NOMO-1 treated with DMSO at 0.1 percent for 48 hours (cell line): ENCODE data around the gene TTLL5.
"Not testable (repeated sequence)": the region's sequence is repeated elsewhere in the genome, so short reads cannot be mapped to it uniquely, and the experiment has no call there.

Source experiments
- DNase-seq: peaks from one replicate; lab custom pipeline; 2025; ENCODE audit not compliant: unreplicated experiment; lab: John Stamatoyannopoulos, UW

TTLL5 gene

GRCh38 chr14:75826599-75826998 is 165.6 kb downstream of the TTLL5 start:
- no peak for DNase-seq

GRCh38 chr14:75827331-75827730 is 166.3 kb downstream of the TTLL5 start:
- DNase-seq: no peak

DNA sequence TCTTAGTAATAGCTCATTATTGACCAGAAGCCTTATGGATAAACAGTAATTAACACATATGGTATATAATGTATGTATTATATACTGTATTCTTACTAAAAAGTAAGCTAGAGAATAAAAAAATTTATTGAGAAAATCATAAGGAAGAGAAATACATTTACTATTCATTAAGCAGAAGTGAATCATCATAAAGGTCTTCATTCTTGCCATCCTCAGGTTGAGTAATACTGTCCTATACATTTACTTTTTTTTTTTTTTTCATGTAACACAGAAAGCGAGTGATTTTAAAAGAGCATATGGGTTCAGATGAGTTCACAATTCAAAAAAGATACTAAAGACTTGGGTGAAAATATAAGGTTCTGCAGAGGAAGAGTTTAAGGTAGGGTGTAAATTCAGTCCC is 168.3 kb downstream of the TTLL5 start:
- DNase-seq: no peak

DNA sequence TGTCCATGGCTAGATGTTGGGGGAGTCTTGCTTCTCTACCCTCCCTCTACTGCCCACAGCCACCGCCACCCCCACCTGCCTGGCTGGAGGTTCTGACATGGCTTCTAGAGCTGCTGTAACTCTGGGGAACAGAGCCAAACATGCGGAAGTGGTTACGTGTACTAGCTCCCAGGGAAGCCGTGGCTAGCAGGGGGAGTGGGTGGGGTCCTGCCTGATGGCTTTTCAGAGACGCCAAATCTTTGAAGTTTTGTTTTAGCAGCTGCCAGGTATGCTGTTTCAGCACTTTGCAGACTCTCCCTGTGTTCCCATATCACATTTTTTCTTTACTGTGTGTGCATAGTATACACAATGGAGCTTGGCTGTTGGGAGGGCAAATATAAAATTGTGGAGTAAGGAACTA is 170.4 kb downstream of the TTLL5 start:
- peak; percentile 37 for DNase-seq

GRCh38 chr14:75831952-75832351 is 170.9 kb downstream of the TTLL5 start:
- no peak for DNase-seq

GRCh38 chr14:75832621-75833297 is 171.7 kb downstream of the TTLL5 start:
- no peak for DNase-seq

GRCh38 chr14:75833326-75834020 is 172.4 kb downstream of the TTLL5 start:
- DNase-seq: no peak

DNA sequence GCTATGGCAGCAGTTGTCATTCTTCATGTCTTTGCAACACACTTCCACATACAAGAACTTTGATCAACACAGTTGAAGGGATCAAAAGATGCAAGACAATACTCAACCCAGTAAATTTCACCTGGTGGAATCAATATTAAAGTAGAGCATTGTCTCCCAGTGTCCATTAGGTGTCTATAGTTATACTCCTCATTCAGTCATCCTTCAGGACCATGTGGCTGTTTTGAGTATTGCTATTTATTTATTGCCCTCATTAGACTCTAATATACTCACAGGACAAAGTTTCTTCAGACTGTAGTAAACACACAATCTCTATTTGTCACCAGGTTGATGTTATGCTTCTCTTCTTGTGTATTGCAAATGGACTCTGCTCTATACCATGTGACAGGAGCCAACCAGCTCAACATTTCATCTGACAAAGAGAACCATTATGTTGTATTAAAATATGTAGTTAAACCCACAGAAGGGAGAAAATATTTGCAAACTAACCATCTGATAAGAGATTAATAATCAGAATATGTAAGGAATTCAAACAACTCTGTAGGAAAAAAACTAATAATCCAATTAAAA is 174.2 kb downstream of the TTLL5 start:
- DNase-seq: no peak

GRCh38 chr14:75835737-75836136 is 174.7 kb downstream of the TTLL5 start:
- DNase-seq: no peak

DNA sequence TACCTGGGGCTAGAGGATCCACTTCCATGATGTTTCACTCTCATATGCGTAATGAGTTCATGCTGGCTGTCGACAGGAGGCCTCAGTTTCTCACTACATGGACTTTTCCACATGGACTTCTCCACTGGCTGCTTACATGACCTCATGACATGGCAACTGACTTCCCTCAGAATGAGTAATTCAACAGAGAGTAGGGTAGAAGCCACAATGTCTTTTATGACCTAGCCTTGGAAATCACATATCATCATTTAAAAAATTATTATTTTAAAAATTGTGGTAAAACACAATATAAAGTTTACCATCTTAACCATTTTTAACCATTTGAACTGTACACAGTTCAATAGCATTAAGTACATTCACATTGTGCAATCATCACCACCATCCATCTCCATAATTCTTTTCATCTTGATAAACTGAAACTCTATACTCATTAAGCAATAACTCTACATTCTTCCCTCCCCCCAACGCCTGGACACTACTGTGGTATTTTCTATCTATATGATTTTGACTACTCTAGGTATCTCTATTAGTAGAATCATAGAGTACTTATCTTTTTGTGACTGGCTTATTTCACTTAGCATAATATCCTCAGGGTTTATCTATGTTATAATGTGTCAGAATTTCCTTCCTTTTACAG is 176.2 kb downstream of the TTLL5 start:
- no peak for DNase-seq

GRCh38 chr14:75840911-75841310 is 179.9 kb downstream of the TTLL5 start:
- no peak for DNase-seq

- no peak for DNase-seq
Observed at GRCh38 chr14:75842551-75842950, 181.5 kb downstream of the TTLL5 start.

DNA sequence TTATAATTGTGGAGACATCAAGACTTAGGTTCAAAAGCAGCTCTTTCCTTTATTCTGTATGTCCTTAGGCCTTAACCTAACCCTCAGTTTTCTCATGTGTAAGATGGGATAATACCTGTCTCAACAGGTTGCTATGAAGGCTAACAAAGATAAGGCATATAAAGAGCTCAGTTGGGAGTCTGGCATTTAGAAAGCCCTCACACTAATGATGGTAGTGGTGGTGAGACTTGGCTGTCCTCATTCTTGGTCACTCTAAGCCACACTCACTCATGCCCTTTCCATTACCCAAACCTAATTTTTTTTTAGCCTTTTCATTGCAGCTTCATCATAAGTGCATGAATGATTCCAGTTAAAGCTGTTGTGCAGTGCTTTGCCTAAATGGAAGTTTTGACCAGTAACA is 183.4 kb downstream of the TTLL5 start:
- no peak for DNase-seq

DNA sequence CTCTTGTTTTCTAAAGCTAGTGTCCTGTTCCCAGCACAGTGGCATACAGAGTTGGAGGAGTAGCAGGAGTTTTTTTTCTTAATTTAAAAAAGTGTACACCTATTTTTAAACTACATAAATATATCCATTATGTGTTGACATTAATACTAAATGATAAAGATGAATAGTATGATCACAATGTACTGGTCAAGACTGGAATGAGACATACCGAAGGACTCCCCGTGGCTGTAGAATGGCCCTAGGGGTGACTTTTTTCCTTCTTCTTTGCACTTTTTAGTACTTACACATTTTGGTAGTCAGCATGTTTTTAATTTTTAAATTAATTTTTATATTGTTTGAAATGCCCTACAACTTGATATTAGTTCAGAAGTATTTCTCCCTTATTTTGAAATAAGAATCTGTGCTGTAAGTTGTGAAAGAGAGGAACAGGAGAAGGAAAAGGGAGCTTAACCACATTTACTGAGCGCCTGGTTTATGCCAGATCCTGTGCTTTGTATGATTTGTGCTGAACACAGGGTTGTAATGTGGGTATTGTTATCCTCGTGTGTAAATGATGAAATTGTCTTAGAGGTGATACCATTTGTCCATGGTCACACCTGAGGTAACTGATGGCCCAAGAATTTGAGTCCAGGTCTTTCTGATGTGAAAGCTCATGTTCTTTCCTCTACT is 184.2 kb downstream of the TTLL5 start:
- DNase-seq: no peak

GRCh38 chr14:75846694-75847093 is 185.6 kb downstream of the TTLL5 start:
- DNase-seq: not testable (repeated sequence)

GRCh38 chr14:75847584-75847983 is 186.5 kb downstream of the TTLL5 start:
- DNase-seq: no peak

DNA sequence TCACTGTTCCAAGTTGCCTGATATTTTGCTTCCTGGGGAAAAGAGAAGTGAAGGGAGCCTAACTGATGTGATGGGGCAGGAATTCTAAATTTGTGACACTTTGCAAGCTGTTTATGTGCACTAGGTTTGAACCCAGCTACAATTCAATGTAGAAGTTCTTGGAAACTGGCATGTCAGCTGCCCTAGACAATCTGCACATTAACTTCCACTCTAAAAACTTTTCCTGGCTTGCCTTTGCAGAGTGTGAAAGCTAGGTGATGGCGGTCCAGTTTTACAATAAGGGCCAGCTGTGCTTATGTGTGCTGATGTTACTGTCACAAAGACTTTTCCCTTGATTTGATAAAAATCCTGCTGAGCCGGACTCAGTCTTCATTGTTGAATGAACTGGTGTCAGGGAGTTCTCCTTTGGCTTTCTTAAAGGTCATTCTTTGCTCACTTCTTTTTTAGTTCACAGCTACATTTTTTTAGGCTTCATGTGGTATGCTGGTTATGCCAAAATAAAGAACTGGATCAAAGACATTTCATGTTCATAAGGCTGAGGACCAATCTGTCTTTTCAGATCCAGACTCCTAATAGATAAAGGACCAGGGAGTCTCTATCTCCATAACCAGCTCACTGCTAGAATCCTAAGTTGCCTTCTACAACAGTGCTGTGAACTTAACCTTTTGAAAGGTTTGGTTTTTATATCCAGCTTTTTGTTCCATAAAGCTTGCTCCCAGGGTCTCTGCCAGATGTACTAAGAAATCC is 187.3 kb downstream of the TTLL5 start:
- DNase-seq: no peak

GRCh38 chr14:75849300-75849895 is 188.4 kb downstream of the TTLL5 start:
- no peak for DNase-seq

- no peak for DNase-seq
Observed at GRCh38 chr14:75851574-75851866, 190.5 kb downstream of the TTLL5 start.

DNA sequence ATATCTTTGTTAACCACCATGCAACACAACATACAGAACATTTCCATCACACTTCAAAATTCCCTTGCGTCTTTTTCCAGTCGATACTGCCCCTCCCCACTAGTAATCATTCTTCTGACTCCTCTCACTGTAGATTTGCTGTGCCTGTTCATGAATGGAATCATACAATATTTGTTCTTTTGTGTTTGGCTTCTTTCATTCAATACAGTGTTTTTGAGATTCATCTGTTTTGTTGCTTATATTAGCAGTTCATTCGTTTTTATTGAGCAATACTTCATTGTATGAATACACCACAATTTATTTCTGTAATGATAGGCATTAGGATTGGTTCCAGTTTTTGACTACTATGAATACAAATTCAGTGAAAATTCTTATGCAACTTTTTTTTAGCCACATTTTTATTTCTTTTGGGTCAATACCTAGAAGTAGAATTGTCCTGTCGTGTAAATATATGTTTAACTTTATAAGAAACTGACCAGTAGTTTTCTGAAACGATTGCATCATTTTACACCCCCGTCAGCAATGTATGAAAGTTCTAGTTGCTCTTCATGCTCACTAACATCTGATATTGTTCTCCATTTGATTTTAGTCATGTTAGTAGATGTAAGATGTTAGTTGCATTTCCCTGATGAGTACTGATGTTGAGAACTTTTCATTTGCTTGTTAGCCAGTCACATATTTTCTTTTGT is 193.2 kb downstream of the TTLL5 start:
- DNase-seq: no peak
